HG03575 (cell line): ENCODE measurements around the gene RNF144A.
"Not testable (repeated sequence)": the region's sequence is repeated elsewhere in the genome, so short reads cannot be mapped to it uniquely, and the experiment has no call there.

Experiments used
- ATAC-seq: cut with Tn5 transposase; IDR thresholded peaks from one replicate; pipeline ENCODE4 v1.9.1; 2021; ENCODE audit not compliant: unreplicated experiment, insufficient number of reproducible peaks, low FRiP score; ENCODE audit errors: extremely low read depth

The RNF144A gene

DNA sequence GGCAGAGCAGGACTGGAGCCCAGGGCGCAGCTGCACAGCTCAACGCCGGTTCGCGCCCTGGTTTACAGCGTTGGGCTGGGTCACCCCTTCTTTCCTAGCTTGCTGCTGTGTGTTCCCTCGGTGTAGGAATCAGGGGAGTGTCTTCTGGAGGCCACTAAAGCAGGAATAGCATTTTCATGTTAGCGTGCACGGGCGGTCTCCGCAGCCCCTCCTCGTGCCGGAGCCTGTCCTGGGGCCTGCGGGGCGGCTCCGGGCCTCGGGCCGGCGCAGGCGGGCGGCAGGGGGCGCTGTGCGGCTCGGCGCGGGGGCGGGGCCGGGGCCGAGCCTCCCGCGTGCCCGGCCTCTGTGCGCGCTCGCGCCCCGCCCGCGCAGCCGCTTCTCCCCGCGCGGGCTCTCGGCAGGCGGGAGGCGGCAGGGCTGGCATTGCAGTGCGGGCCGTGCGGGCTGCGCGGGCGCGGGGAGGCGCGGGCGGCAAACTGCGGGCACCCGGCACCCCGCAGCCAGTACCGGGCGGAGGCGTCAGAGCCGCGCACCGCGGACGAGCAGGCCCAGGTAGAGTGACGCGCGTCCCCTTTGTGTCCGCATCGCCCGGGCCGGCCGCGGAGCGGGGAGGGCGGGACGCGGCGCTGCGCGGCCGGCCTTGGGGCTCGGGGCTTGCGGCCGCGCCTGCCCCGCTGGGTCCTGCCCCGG is at the start of gene RNF144A:
TSS of gene RNF144A (plus strand) at position 342 of the 690 bp plus-strand sequence. CDS start 79,515 bp downstream, outside the sequence.
- no peak for ATAC-seq

- peak; percentile 59 for ATAC-seq
Measured at GRCh38 chr2:6872394-6872793, 44.8 kb upstream of the RNF144A start.

GRCh38 chr2:6874032-6874431 is 43.2 kb upstream of the RNF144A start:
- no peak for ATAC-seq

GRCh38 chr2:6876309-6876708 is 40.9 kb upstream of the RNF144A start:
- ATAC-seq = no peak

DNA sequence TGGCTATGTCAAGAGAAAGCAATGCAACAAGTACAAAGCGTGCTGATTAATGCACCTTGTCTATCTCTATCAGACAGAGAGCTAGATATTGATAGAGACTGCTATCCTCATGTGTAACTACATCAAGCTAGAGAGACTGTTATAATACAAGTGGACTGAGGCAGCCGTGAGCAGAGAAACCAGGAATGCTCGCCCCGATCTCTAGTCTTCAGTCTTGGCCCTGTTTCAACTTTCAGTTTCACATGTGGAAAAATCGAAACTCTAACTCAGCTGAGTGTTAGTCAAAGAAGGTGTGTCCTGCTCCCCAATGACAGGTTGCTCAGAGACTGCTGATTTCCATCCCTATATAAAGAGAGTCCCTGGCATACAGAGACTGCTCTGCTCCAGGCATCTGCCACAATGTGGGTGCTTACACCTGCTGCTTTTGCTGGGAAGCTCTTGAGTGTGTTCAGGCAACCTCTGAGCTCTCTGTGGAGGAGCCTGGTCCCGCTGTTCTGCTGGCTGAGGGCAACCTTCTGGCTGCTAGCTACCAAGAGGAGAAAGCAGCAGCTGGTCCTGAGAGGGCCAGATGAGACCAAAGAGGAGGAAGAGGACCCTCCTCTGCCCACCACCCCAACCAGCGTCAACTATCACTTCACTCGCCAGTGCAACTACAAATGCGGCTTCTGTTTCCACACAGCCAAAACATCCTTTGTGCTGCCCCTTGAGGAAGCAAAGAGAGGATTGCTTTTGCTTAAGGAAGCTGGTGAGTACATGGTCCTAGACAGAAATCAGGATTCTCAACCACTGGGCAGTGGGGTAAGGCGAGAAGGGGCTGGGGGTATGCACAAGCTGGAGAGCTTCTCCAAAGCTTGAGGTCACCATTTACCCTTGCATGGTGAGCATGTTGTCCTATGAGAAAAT is 39.6 kb upstream of the RNF144A start, which contains the start of gene RSAD2:
TSS of gene RSAD2 (plus strand) at position 376 of the 903 bp plus-strand sequence. CDS start at position 400, 24 bp downstream.
- ATAC-seq = no peak

DNA sequence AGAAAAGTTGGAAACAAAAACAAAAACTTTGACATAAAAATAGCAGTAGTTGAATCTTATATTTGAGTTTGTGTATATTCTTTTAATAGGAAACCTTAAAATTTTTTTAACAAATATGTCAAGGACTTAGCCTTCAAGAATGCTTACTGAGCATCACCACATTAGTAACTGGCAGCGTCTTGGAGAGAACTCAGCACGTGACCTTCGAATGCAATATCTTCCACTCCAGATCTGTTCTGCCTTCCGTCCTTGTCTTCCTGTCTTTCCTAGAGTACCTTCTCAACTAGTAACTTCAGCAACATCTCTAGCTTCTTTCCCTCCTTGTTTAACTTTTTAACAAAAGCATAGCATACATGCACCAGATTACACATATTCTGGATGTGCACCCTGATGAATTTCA is 38.7 kb upstream of the RNF144A start:
- no peak for ATAC-seq

DNA sequence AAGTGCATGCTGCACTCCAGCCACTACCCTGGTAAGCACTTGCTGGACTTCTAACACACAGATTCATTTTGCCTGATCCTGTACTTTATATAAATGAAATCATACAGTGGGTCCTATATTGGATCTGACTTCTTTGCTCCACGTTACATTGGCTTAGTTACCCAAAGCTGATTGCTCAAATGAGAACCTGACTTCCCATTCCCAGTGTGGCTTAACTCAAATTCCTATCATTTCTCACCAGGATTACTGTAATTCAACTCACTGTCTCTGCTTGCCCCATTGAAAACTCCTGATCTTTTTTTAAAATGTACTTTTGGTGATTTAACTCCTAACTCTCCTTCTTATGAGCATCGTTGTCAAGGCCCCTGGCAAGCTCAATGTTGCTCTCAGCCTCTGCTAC is 38.2 kb upstream of the RNF144A start:
- no peak for ATAC-seq

DNA sequence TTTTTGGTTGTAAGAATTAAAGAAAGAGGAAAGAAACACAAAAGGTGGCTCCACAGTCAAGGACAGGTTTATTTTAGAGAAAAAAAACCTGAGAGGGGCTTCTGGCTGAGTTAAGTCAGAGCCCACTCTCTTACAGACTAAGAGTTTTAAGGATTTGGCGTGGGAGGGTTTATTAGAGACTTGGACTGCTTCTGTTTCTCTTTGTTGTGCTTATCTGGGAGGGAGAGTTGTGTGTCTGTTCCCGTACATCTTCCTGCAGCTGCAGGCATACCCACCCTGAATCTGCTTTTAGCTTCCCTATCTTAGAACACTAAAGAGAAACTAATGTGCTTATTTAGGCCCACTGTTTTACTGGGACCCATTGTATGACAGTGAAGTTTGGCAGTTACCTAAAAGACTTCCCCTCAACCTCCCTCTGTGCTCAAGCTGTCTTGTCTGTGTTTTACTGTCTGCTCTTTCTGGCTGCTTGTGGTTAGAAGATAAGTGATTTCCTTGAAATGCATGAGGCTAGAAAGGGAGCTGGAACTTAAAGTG is 36.9 kb upstream of the RNF144A start:
- ATAC-seq = no peak

GRCh38 chr2:6881046-6881445 is 36.2 kb upstream of the RNF144A start:
- no peak for ATAC-seq

- ATAC-seq = no peak
Measured at GRCh38 chr2:6881516-6881915, 35.7 kb upstream of the RNF144A start.

- no peak for ATAC-seq
Measured at GRCh38 chr2:6883448-6884122, 33.6 kb upstream of the RNF144A start.

GRCh38 chr2:6885551-6885950 is 31.7 kb upstream of the RNF144A start:
- ATAC-seq = no peak

- no peak for ATAC-seq
Measured at GRCh38 chr2:6885968-6886367, 31.2 kb upstream of the RNF144A start.

- no peak for ATAC-seq
Measured at GRCh38 chr2:6887751-6888192, 29.4 kb upstream of the RNF144A start.

DNA sequence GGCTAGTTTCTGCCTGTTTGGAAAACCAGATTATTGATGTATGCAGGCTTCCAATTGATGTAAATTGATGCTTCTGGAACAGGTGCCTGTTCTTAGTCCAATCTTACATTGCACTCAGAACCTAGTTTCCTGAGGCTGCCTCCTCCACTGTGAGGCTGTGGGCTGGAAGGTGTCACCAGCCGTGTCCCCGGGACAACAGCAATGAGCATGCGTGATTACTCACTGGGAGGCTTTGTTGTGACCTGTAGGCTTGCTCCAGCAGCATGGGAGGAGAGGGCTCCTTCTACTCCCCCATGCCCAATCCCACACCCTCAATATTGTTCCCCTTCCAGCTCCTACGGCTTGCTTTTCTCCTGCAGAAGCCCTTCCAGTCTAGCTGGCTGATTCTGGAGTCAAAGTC is 28.5 kb upstream of the RNF144A start:
- no peak for ATAC-seq

DNA sequence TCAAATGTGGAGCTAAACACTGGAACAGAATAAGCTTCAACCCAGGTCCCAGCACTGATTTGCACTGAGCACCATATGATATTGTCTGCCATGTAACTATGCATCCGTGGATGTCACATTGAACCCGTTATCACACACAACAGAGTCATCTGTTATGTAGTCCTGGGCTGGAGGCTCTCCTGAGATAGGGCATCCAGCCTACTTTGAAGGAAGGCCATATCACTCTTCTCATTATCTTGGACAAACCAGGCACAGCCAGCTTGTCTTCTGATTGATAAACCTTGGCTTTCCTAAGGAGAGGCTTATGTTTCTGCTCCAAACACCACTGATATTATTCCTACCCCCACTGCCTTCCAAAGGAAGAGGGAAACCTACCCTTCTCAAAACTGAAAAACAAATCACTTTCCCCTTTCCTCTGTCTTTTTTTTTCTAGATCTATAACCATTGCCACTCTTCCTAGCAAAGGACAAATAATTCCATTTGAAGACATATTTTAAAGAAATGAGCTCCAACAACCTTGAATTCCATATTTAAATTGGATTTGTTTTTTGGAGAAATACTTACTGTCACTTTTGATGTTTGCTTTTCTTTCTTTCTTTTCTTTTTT is 23.2 kb upstream of the RNF144A start:
- ATAC-seq = no peak

- no peak for ATAC-seq
Measured at GRCh38 chr2:6896930-6897759, 20.1 kb upstream of the RNF144A start.

GRCh38 chr2:6902581-6902980 is 14.6 kb upstream of the RNF144A start:
- ATAC-seq = not testable (repeated sequence)
